Measurements from ENCODE around the gene SIRT6.

DNA sequence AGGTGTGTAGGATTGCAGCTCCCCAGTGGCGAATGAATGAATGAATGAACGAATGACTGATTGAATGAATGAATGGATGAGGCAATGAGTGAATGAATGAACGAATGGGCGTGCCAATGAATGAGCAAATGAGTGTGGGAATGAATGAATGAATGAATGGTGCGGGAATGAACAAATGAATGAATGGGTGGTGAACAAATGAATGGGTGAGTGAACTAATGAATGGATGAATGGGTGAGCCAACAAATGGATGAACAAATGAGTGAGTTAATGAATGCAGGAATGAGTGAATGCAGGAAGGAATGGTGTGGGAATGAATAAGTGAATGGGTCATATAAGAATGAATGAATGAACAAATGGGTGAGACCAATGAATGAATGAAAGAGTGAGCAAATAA, 14.9 kb upstream of the SIRT6 start:
- TF ChIP-seq POLR2AphosphoS5 (IDR thresholded peaks at IDR 0.05; ENCODE audit: borderline replicate concordance, low read depth, low read length), result no peak
- TF ChIP-seq EZH2 (IDR thresholded peaks at IDR 0.05), result no peak
- no peak for TF ChIP-seq FOXP2 (optimal IDR thresholded peaks at IDR 0.05; ENCODE audit: control extremely low read depth, extremely low read length, insufficient read depth)
